Measurements from ENCODE around the gene HPF1.

GRCh38 chr4:169795585-169795984 lies 37.8 kb upstream of the HPF1 start:
- no peak for TF ChIP-seq CTCF (IDR thresholded peaks at IDR 0.05)
- TF ChIP-seq EP300 (IDR thresholded peaks at IDR 0.05): no peak

Data from upper lobe of left lung (tissue), 4 donors.